IMR-90 (cell line): Measurements from ENCODE around the gene HOXD3. TPM values are rescaled to one million over a fixed set of nuclear protein-coding genes. Genes with fewer than 3 reads are reported as not detected.

Experiments used
- ATAC-seq: fragments of 200-7000 bp; cut with Tn5 transposase; 2 replicates; pipeline ENCODE4 v1.9.1; 2020; ENCODE audit warnings: low read depth, mild to moderate bottlenecking, moderate library complexity
- BruUV-seq: library from RNA; stranded (reverse); fragments of 400-500 nt; replicated peaks from 2 replicates; lab custom pipeline; 2021; lab: Mats Ljungman, UMichigan
- CTCF ChIA-PET: fragments of 300-600 bp; formaldehyde crosslinking; extraction: SDS; loops from one replicate; lab custom pipeline; 2021; ENCODE audit warnings: antibody characterized with exemption; lab: Yijun Ruan, JAX
- POLR2A ChIA-PET: fragments of 300-600 bp; sonication (Branson Sonifier 250); formaldehyde crosslinking; loops from one replicate; lab custom pipeline; 2022; ENCODE audit warnings: antibody characterized with exemption; ENCODE audit not compliant: unreplicated experiment; lab: Charles Lee
- DNase-seq: peaks from one replicate; pipeline ENCODE4 v3.0.0; 2013
- H2AFZ ChIP-seq: replicated peaks from 2 replicates; pipeline ENCODE3; 2013; ENCODE audit warnings: low read length, mild to moderate bottlenecking; ENCODE audit not compliant: poor library complexity
- H2AK5ac ChIP-seq: 2 replicates; pipeline ENCODE4 v1.6.1; 2013; ENCODE audit warnings: low read depth, low read length, inconsistent platforms
- H2AK9ac ChIP-seq: replicated peaks from 2 replicates; pipeline ENCODE3; 2013; ENCODE audit warnings: mild to moderate bottlenecking, low read depth, low read length, moderate library complexity; ENCODE audit not compliant: poor library complexity
- H2BK120ac ChIP-seq: 2 replicates; pipeline ENCODE4 v1.6.1; 2013; ENCODE audit warnings: low read depth, low read length, inconsistent platforms
- H2BK15ac ChIP-seq: 3 replicates; pipeline ENCODE4 v1.6.1; 2013; ENCODE audit warnings: low read depth, low read length, inconsistent platforms
- H2BK20ac ChIP-seq: 2 replicates; pipeline ENCODE4 v1.6.1; 2013; ENCODE audit warnings: low read depth, mild to moderate bottlenecking, inconsistent platforms, low read length, moderate library complexity
- H2BK5ac ChIP-seq: 2 replicates; pipeline ENCODE4 v1.6.1; 2013; ENCODE audit warnings: mild to moderate bottlenecking, low read depth, low read length, inconsistent platforms; ENCODE audit not compliant: poor library complexity, severe bottlenecking
- H3K14ac ChIP-seq: replicated peaks from 2 replicates; pipeline ENCODE4 v1.6.1; 2013; ENCODE audit warnings: low read depth, low read length, inconsistent platforms
- H3K18ac ChIP-seq: 2 replicates; pipeline ENCODE4 v1.6.1; 2013; ENCODE audit warnings: low read depth, low read length, control low read depth
- H3K23ac ChIP-seq: 2 replicates; pipeline ENCODE4 v1.6.1; 2013; ENCODE audit warnings: low read depth, low read length, inconsistent platforms
- H3K27ac ChIP-seq: 2 replicates; pipeline ENCODE4 v1.5.1; 2013; ENCODE audit warnings: mild to moderate bottlenecking, control low read depth, low read length; ENCODE audit not compliant: insufficient read depth
- H3K27me3 ChIP-seq: 2 replicates; pipeline ENCODE4 v1.6.1; 2013; ENCODE audit warnings: low read length; ENCODE audit not compliant: control insufficient read depth, insufficient read depth
- H3K36me3 ChIP-seq: 2 replicates; pipeline ENCODE4 v1.6.1; 2013; ENCODE audit warnings: low read length, mixed read lengths; ENCODE audit not compliant: control insufficient read depth, insufficient read depth
- H3K4ac ChIP-seq: 2 replicates; pipeline ENCODE4 v1.6.1; 2013; ENCODE audit warnings: low read depth, low read length, inconsistent platforms
- H3K4me1 ChIP-seq: 2 replicates; pipeline ENCODE4 v1.6.1; 2013; ENCODE audit warnings: low read length, mixed read lengths; ENCODE audit not compliant: control insufficient read depth, insufficient read depth
- H3K4me2 ChIP-seq: 2 replicates; pipeline ENCODE4 v1.6.1; 2013; ENCODE audit warnings: low read depth, mild to moderate bottlenecking, control low read depth, low read length, moderate library complexity
- H3K4me3 ChIP-seq: 2 replicates; pipeline ENCODE4 v1.5.1; 2013; ENCODE audit warnings: low read depth, mild to moderate bottlenecking, control low read depth, low read length, moderate library complexity; ENCODE audit not compliant: insufficient read depth
- H3K56ac ChIP-seq: 2 replicates; pipeline ENCODE4 v1.6.1; 2013; ENCODE audit warnings: low read length, inconsistent platforms; ENCODE audit not compliant: insufficient read depth; ENCODE audit errors: extremely low read depth
- H3K79me1 ChIP-seq, 2 experiments: 2 replicates each; pipeline ENCODE4 v1.6.1; 2013; ENCODE audit warnings: low read length in 2 of 2, inconsistent platforms in 1 of 2, low read depth in 1 of 2
- H3K9ac ChIP-seq: 2 replicates; pipeline ENCODE4 v1.6.1; 2013; ENCODE audit warnings: low read depth, low read length, control low read depth
- H3K9me1 ChIP-seq: 2 replicates; pipeline ENCODE4 v1.6.1; 2013; ENCODE audit warnings: low read length, inconsistent platforms; ENCODE audit not compliant: insufficient read depth
- H3K9me3 ChIP-seq: 2 replicates; pipeline ENCODE4 v1.6.1; 2013; ENCODE audit warnings: low read length; ENCODE audit not compliant: control insufficient read depth, insufficient read depth
- H4K20me1 ChIP-seq: 2 replicates; pipeline ENCODE4 v1.6.1; 2013; ENCODE audit warnings: low read length, inconsistent platforms; ENCODE audit not compliant: insufficient read depth
- H4K5ac ChIP-seq: 2 replicates; pipeline ENCODE4 v1.6.1; 2013; ENCODE audit warnings: mild to moderate bottlenecking, low read depth, low read length, control low read depth
- H4K8ac ChIP-seq, 2 experiments: 2 replicates each; pipeline ENCODE4 v1.6.1; 2013; ENCODE audit warnings: low read depth in 2 of 2, low read length in 2 of 2, control low read depth in 1 of 2, inconsistent platforms in 1 of 2
- H4K91ac ChIP-seq: 2 replicates; pipeline ENCODE4 v1.6.1; 2013; ENCODE audit warnings: low read depth, low read length, inconsistent platforms; ENCODE audit not compliant: insufficient read depth
- BHLHE40 ChIP-seq: fragments of 150-350 bp; IDR thresholded peaks from 2 replicates; pipeline ENCODE4 v1.6.1; 2016; ENCODE audit warnings: mild to moderate bottlenecking, low read depth, low read length
- MAZ ChIP-seq: IDR thresholded peaks from 2 replicates; pipeline ENCODE4 v1.6.1; 2012; ENCODE audit warnings: low read depth, mild to moderate bottlenecking, low read length, improper control_type of control experiment, moderate library complexity, borderline replicate concordance
- NFE2L2 ChIP-seq: fragments of 150-350 bp; IDR thresholded peaks from 2 replicates; pipeline ENCODE4 v1.6.1; 2016; ENCODE audit warnings: low read depth, mild to moderate bottlenecking, low read length
- RCOR1 ChIP-seq: IDR thresholded peaks from 2 replicates; pipeline ENCODE4 v1.6.1; 2012; ENCODE audit warnings: mild to moderate bottlenecking, low read length, improper control_type of control experiment; ENCODE audit not compliant: insufficient replicate concordance
- RFX5 ChIP-seq: IDR thresholded peaks from 2 replicates; pipeline ENCODE4 v1.8.0; 2012; ENCODE audit warnings: low read depth, mild to moderate bottlenecking, low read length, moderate library complexity
- WGBS, 2 experiments: methylation state at CpG; one replicate each; pipeline versions ENCODE4 v1.1.5 to v1.1.7; 2013; ENCODE audit warnings: missing lambda C conversion rate in 2 of 2; ENCODE audit not compliant: insufficient read length in 1 of 2; ENCODE audit errors: extremely low coverage in 2 of 2; 5-methylcytosine and 5-hydroxymethylcytosine counted together
- dilution Hi-C: fragments of 300-500 bp; cut with HindIII; formaldehyde crosslinking; loops from one replicate; pipeline ENCODE4 v1.14.3; 2018; ENCODE audit warnings: low sequenced_read_pairs; ENCODE audit not compliant: unreplicated experiment
- in situ Hi-C: fragments of 300-500 bp; cut with MboI; formaldehyde crosslinking; loops from 3 replicates; pipeline ENCODE4 v1.14.3; 2019; ENCODE audit warnings: low sequenced_read_pairs, inconsistent platforms, mixed read lengths
- intact Hi-C: fragments of 100-400 bp; cut with micrococcal nuclease; formaldehyde crosslinking; loops from 2 replicates; pipeline ENCODE4 v1.10.0; 2022
- polyA plus RNA-seq, 3 experiments: library from polyadenylated mRNA; depleted of rRNA; stranded (reverse); fragments of >200 nt; gene quantifications; 2 replicates each; pipeline ENCODE4 v1.2.3, GENCODE V29; 2012; ENCODE audit warnings: low replicate concordance in 1 of 3
- total RNA-seq: library from RNA; depleted of rRNA; stranded (reverse); fragments of >200 nt; gene quantifications from 2 replicates; pipeline ENCODE4 v1.2.3, GENCODE V29; 2012
- TF ChIP-seq, protein P1 (sequence below): conservative IDR thresholded peaks from 2 replicates; pipeline ENCODE4 v1.5.1; 2012; ENCODE audit warnings: mild to moderate bottlenecking, low read depth, low read length, improper control_type of control experiment

The HOXD3 gene
- total and polyA plus RNA-seq, 2 of the 4 experiments (the other 2 are of a cell fraction), result not detected

DNA sequence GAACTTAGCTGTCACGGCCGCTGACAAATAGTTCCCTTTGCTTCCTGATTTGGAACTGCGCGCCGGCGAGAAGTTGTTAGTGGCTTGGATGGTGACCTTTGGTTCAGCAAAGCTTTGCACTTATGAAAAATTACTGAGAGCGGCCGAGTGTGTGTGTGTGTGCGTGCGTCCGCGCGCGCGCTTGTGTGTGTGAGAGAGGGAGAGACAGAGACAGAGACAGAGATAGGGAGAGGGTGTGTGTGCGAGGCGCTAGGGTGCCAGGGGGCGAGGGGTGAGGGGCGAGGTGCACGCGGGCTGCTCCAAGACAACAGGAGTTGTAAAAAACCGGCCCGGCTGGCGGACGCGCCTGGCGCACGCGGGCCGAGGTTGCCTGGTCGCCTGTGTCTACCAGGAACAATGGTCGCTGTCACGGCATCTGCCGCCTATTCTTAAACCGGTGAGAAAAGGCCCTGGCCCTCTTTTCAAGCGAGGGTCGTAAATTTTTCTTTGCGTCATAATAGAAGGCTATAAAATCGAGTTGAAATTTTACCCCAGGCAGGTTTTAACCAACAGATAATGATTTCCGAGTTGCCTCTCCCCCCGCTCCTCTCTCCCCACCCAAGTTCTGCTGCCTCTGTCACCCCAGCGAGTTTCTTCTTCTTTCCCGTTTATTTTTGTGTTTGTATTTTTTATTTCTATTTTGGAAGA is 535 bp downstream of the HOXD3 start:
- Histone ChIP-seq H3K4ac (no peak overlapping the region), H3K27ac (no peak overlapping the region), H2BK20ac (no peak overlapping the region), H3K23ac (no peak overlapping the region), H2BK5ac (no peak overlapping the region), H3K9me1 (no peaks in the 10 kb centered on the region), H3K56ac (no peak overlapping the region), H4K5ac (no peak overlapping the region), H3K27me3 (peaks cover 93% of the 10 kb centered on the region), H2BK120ac (no peak overlapping the region), H2BK15ac (no peak overlapping the region), H4K20me1 (no peaks in the 10 kb centered on the region), H3K18ac (no peak overlapping the region), H3K14ac (no peak overlapping the region), H3K9ac (no peak overlapping the region), H3K9me3 (peaks cover 17% of the 10 kb centered on the region), H4K91ac (no peak overlapping the region), H3K36me3 (no peaks in the 10 kb centered on the region), H2AK5ac (no peak overlapping the region), H3K4me2 (no peak overlapping the region; the same call in 1 of the 2 replicates), H2AK9ac (no peak overlapping the region), H3K4me3 (no peak overlapping the region), H3K79me1 (no peaks in the 10 kb centered on the region), H4K8ac (no peak overlapping the region), H2AFZ (no peak overlapping the region), H3K4me1 (no peaks in the 10 kb centered on the region)
- no TSS peak for BruUV-seq
- dilution Hi-C loops, result no loop called here
- in situ Hi-C loops, result no loop called here
- POLR2A ChIA-PET, result no interaction called here
- TF ChIP-seq RCOR1 (no peak), BHLHE40 (no peak), NFE2L2 (no peak), RFX5 (no peak), MAZ (no peak)
- TF ChIP-seq, protein P1, sequence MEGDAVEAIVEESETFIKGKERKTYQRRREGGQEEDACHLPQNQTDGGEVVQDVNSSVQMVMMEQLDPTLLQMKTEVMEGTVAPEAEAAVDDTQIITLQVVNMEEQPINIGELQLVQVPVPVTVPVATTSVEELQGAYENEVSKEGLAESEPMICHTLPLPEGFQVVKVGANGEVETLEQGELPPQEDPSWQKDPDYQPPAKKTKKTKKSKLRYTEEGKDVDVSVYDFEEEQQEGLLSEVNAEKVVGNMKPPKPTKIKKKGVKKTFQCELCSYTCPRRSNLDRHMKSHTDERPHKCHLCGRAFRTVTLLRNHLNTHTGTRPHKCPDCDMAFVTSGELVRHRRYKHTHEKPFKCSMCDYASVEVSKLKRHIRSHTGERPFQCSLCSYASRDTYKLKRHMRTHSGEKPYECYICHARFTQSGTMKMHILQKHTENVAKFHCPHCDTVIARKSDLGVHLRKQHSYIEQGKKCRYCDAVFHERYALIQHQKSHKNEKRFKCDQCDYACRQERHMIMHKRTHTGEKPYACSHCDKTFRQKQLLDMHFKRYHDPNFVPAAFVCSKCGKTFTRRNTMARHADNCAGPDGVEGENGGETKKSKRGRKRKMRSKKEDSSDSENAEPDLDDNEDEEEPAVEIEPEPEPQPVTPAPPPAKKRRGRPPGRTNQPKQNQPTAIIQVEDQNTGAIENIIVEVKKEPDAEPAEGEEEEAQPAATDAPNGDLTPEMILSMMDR, result no peak
- no peak for ATAC-seq
- intact Hi-C loops, result no loop called here
- CTCF ChIA-PET, result interaction anchor here (0.7 kb wide), 1 partner anchor 454 kb away, joined by 3 read pairs; no protein-coding TSS in a partner anchor
- DNase-seq, result no peak
- 3% methylated on average over 16 of the region's 43 CpGs; no CpG with 5 or more reads in 1 of the 2 experiments for WGBS, 2 experiments
